Activated CD8-positive, alpha-beta memory T cell treated with anti-CD3 and anti-CD28 coated beads, Interleukin-2, amount 50 U/mL, for 24 hours (primary cell): Measurements from ENCODE around the gene GRAMD2B.
"Not testable (repeated sequence)": the region's sequence is repeated elsewhere in the genome, so short reads cannot be mapped to it uniquely, and the experiment has no call there.

Experiments used
- DNase-seq: peaks from one replicate; pipeline ENCODE4 v3.0.0-alpha.2; 2020; ENCODE audit errors: extremely low read depth

GRAMD2B gene

GRCh38 chr5:126450346-126450745, 27.1 kb downstream of the GRAMD2B start:
- DNase-seq, result no peak

- no peak for DNase-seq
These were observed 27.7 kb downstream of the GRAMD2B start for GRCh38 chr5:126450907-126451306.

GRCh38 chr5:126452477-126452876, 29.3 kb downstream of the GRAMD2B start:
- DNase-seq, result no peak

- no peak for DNase-seq
These were observed 30.9 kb downstream of the GRAMD2B start for GRCh38 chr5:126454081-126454480.

- DNase-seq, result no peak
These were observed 31.3 kb downstream of the GRAMD2B start for GRCh38 chr5:126454535-126454934.

GRCh38 chr5:126455264-126455663, 32.1 kb downstream of the GRAMD2B start:
- no peak for DNase-seq

- DNase-seq, result no peak
These were observed 32.5 kb downstream of the GRAMD2B start for GRCh38 chr5:126455728-126456127.

- no peak for DNase-seq
These were observed 33.1 kb downstream of the GRAMD2B start for GRCh38 chr5:126456217-126456820.

- no peak for DNase-seq
These were observed 37.2 kb downstream of the GRAMD2B start for GRCh38 chr5:126460459-126460858.

- DNase-seq, result no peak
These were observed 37.8 kb downstream of the GRAMD2B start for GRCh38 chr5:126460977-126461376.

- DNase-seq, result no peak
These were observed 38.6 kb downstream of the GRAMD2B start for GRCh38 chr5:126461838-126462237.

GRCh38 chr5:126462239-126463014, 39.2 kb downstream of the GRAMD2B start:
- no peak for DNase-seq

- DNase-seq, result no peak
These were observed 40.8 kb downstream of the GRAMD2B start for GRCh38 chr5:126464016-126464415.

- no peak for DNase-seq
These were observed 41.8 kb downstream of the GRAMD2B start for GRCh38 chr5:126464959-126465358.

GRCh38 chr5:126468091-126468490, 44.9 kb downstream of the GRAMD2B start:
- DNase-seq, result no peak

- DNase-seq, result no peak
These were observed 46.5 kb downstream of the GRAMD2B start for GRCh38 chr5:126469536-126470316.

GRCh38 chr5:126470529-126470928, 47.3 kb downstream of the GRAMD2B start:
- not testable (repeated sequence) for DNase-seq

GRCh38 chr5:126471247-126471646, 48.0 kb downstream of the GRAMD2B start:
- DNase-seq, result no peak

GRCh38 chr5:126471875-126472537, 48.8 kb downstream of the GRAMD2B start:
- DNase-seq, result no peak

- DNase-seq, result no peak
These were observed 49.3 kb downstream of the GRAMD2B start for GRCh38 chr5:126472538-126472889.

- DNase-seq, result no peak
These were observed 54.3 kb downstream of the GRAMD2B start for GRCh38 chr5:126477294-126478117.
